PFSK-1 (cell line): ENCODE data around the gene B3GALT2.

Source experiments
- POLR2AphosphoS5 ChIP-seq: IDR thresholded peaks from 2 replicates; pipeline ENCODE4 v1.6.1; 2012; ENCODE audit warnings: low read depth, mild to moderate bottlenecking, control low read depth, low read length, moderate library complexity
- REST ChIP-seq, 2 experiments: IDR thresholded peaks; 2 replicates each; pipeline versions ENCODE4 v1.6.1 to v1.8.0; 2011 to 2012; ENCODE audit warnings: low read depth in 2 of 2, low read length in 2 of 2, control low read depth in 1 of 2, inconsistent platforms in 1 of 2, mild to moderate bottlenecking in 1 of 2, moderate library complexity in 1 of 2; ENCODE audit not compliant: insufficient read depth in 1 of 2

DNA sequence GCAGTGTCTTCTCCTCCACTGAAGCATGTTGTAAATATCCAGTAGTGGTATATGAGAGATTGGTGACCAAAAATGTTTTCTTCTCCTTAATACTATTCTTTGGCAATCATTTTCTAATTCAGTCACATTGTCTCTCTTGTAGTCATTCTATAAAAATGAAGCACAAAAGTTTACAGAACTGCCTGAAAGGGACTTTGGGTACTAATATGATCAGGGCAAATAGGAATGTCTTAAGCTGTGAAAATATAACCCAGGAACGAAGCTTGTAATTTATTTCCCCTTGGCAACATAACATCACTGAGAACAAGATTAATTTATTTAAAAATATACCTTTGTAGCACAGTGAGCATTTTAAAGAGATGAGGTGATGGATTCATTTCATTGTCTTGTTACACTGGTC lies 4.9 kb downstream of the B3GALT2 start:
- no peak for TF ChIP-seq POLR2AphosphoS5
- no peak for TF ChIP-seq REST (IDR thresholded peaks at IDR 0.05; ENCODE audit: insufficient read depth in 1 of 2, low read depth in 2 of 2, low read length in 2 of 2)
